ENCODE data around the gene ABHD16A.
"Not testable (repeated sequence)": the region's sequence is repeated elsewhere in the genome, so short reads cannot be mapped to it uniquely, and the experiment has no call there.

Gene ABHD16A

DNA sequence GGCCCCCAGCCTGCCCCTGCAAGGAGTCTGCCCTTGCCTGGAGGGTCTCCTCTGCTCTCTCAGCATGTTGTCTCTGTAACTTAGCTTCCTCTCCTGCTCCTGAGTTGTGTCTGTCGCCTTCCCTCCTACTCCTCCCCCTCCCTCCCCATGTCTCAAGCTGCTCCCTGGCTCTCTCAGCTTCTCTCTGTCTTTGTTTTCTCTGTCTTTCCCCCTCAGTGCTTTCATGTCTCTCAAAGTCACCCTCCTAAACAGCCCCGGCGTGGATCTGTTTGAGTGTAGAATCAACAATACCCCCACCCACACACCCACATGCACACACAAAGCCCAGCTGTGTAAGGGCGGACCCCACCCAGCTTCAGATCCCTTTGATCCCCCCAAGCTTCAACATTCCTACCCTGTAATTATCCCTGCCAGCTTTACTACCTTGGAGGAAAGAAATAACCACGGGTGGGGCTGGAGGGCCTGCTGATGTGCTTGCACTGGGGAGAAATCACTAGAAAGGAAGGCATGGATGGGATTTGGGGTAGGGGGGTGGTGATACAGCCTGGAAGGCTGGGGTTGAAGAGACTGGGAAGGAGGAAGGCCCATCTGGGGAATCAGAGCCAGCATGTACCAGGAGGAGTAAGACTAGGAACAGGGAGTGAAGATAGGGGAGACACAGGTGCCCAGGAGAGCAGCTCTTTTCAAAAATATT is 11.0 kb upstream of the ABHD16A start:
- no peak for DNase-seq (ENCODE audit: low spot score)

GRCh38 chr6:31713465-31713864 is 10.3 kb upstream of the ABHD16A start:
- DNase-seq (ENCODE audit: low spot score): no peak

DNA sequence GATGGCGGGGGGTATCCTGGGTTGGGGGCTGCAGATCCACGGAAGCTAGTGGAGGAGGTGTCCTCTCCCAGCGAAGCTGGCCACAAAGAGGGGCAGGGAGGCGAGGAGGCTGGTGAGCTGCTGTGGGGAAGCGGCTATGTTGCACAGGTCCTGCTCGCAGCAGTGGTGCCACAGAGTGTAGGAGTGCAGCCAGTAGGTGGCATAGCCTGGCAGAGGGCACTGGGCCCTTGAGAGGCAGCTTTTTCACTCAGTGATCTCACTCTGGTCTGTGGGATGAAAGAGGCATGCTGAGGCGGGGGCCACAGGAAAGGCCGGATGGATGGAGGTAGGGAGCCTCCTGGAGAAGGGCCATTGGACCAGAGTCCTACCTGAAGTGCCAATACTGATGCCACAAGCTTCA is 9.2 kb upstream of the ABHD16A start:
- DNase-seq (ENCODE audit: low spot score): no peak

GRCh38 chr6:31711233-31711632 is 8.1 kb upstream of the ABHD16A start:
- DNase-seq (ENCODE audit: low spot score): no peak

GRCh38 chr6:31710523-31711219 is 7.5 kb upstream of the ABHD16A start:
- DNase-seq (ENCODE audit: low spot score): no peak

DNA sequence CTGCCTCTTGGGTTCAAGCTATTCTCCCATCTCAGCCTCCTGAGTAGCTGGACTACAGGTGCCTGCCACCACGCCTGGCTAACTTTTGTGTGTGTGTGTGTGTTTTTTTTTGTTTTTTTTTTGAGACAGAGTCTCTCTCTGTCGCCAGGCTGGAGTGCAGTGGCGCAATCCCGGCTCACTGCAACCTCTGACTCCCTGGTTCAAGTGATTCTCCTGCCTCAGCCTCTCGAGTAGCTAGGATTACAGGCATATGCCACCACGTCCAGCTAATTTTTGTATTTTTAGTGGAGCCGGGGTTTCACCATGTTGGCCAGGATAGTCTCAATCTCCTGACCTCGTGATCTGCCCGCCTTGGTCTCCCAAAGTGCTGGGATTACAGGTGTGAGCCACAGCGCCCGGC is 6.0 kb upstream of the ABHD16A start:
- DNase-seq (ENCODE audit: low spot score): not testable (repeated sequence)

GRCh38 chr6:31708224-31708623 is 5.1 kb upstream of the ABHD16A start:
- DNase-seq (ENCODE audit: low spot score): no peak

GRCh38 chr6:31707701-31708100 is 4.6 kb upstream of the ABHD16A start:
- no peak for DNase-seq (ENCODE audit: low spot score)

GRCh38 chr6:31706599-31706998 is 3.5 kb upstream of the ABHD16A start, which contains the start of gene LY6G6F:
Gene LY6G6F (plus strand): TSS chr6:31706866. CDS start chr6:31706907, 41 bp downstream.
- no peak for DNase-seq (ENCODE audit: low spot score)

- DNase-seq (ENCODE audit: low spot score): no peak
Measured at GRCh38 chr6:31705931-31706330, 2.8 kb upstream of the ABHD16A start.

GRCh38 chr6:31702405-31702818 is 712 bp downstream of the ABHD16A start:
- peak; percentile 49 for DNase-seq (ENCODE audit: low spot score)

GRCh38 chr6:31701666-31702404 is 1.3 kb downstream of the ABHD16A start:
- DNase-seq (ENCODE audit: low spot score): no peak

DNA sequence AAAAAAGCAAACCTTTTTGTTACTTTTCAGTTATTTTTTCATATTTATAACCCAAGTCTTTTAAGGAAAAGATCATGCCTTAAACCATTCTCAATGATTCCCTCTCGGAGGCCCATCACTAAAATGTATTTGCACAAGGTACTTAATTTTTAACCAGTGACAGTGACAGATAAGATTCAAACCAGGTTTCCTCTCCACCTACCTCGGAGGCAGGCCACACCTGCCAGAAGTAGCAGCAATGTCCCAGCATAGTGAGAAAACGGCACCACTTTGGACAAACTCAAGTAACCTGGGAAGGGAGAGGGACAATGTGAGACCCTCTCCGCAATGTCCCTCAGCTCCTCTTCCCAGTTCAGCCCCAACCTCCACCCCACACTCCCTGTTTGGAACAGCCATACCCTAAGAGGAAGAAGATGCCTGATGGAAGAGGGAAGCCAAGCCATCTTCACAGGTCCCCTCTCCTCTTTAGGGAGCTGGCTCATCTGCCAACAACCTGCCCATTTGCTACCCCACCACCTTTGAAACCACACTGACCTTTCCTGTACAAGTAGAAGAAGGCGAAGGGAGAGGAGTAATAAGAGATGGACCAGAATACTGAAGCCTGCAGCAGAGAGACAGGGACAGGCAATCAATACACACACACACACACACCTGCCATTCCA is 2.3 kb downstream of the ABHD16A start:
- no peak for DNase-seq (ENCODE audit: low spot score)

DNA sequence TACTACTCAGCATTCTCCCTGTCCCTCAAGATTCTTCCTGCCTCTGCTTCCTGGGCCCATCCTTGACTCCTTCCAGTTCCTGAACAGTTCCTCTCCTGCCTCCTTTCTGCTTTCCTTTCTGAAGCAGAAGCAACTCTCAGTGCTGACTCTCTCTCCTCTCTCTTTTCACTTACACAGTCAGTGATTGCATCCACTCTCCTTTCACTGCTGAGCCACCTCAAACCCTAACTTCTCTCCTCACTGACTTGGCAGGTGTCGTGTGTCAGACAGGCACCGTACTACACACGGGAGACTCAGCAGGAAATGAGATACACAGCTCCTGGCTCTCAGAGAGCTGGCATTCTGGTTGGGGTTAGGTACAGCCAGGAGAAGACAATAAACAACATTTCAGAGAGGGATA is 5.6 kb downstream of the ABHD16A start:
- DNase-seq (ENCODE audit: low spot score): no peak

DNA sequence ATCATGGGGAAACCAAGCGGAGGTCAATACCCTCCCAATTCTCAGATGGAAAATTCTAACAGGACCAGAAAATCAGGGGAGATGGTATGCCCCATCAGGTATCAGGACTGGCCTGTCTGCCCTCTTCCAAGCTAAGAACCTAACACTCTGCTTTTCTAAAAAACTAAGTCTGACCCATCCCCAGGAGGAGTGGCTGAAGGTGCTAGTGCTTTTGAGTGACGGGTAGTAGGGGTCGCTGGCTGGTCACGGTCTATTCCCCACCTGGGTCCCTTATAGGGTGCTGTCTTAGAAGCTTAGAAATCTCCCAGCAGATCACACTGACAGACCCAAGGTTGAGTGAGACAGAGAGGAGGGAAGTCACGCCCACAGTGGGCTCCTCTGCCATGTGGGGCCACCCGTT is 9.6 kb downstream of the ABHD16A start:
- no peak for DNase-seq (ENCODE audit: low spot score)

GRCh38 chr6:31692886-31693285 is 10.2 kb downstream of the ABHD16A start:
- DNase-seq (ENCODE audit: low spot score): no peak

DNA sequence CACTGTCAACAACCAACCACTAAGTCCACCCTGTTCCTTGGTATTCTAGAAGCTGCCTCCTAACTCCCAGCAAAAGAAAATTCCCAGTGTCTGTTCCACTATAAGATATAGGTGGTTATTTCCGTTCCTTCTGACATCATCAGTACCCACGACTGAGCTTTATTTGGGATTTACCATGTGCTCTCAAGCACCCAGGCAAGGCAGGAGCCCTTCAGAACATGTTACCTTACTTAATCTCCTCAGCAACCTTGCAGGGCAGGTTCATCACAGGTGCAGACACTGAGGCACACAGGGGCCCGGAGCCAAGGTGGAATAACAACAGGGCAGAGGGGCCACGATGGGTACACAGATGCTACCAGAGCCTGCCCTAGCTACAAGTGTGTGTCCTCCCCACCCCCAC is 10.8 kb downstream of the ABHD16A start:
- no peak for DNase-seq (ENCODE audit: low spot score)

DNA sequence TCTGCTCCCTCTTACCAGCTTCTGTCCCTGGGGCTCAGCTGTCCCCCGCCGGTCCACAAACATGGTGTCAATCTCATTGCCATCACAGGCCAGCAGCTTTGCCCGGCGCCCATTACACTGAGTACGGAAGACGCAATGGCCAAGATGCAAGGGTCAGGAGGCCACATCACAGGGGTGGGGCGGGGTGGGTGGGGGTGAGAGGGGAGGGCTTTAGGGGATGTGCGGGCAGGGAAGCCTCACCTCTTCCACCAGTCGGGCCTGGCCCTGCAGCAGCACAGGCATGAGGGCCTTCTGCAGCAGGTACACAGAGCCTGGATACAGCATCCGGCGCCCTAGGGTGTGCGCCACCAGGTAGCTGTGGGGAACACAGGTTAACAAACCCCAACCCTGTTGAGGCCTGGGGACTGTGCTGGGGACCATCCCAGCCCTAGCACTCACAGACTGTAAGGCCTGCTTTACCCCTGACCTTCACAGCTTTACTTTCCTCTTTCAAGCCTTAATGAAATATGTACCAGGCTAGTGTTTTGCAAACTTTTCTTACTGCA is 11.5 kb downstream of the ABHD16A start:
- DNase-seq (ENCODE audit: low spot score): no peak

DNA sequence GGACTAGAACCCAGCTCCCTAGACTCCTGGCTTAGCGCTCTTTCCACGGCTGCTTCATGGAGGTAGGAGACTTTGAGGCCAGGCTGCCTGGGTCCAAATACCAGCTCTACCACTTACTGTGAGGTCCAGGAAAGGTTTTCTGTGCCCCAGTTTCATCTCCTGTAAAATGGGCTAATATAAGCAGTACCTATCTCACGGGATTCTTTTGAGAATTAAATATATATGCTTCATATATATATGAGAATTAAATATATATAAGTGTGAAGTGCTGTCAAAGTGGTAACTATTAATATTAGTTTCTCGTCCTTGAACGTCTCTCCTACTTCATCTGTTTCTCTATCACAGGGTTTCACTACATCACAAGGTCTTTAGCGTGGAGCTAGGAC is 12.1 kb downstream of the ABHD16A start:
- DNase-seq (ENCODE audit: low spot score): no peak

- no peak for DNase-seq (ENCODE audit: low spot score)
Measured at GRCh38 chr6:31690231-31691077, 12.7 kb downstream of the ABHD16A start.

Data from COLO829 (cell line).